Hepatocyte (in vitro differentiated cells): ENCODE measurements around the gene TIMM50.

Experiments
- CTCF ChIP-seq: fragments of 200-600 bp; sonication (generic); IDR thresholded peaks from 2 replicates; pipeline ENCODE4 v1.5.1; 2016; ENCODE audit warnings: antibody characterized with exemption, mild to moderate bottlenecking; ENCODE audit not compliant: poor library complexity
- EZH2phosphoT487 ChIP-seq: fragments of 200-600 bp; sonication (generic); IDR thresholded peaks from one replicate; pipeline ENCODE4 v1.6.1; 2018; ENCODE audit warnings: antibody characterized with exemption, mild to moderate bottlenecking, low read depth, moderate library complexity; ENCODE audit not compliant: unreplicated experiment, severe bottlenecking

GRCh38 chr19:39436350-39436716 lies 44.3 kb upstream of the TIMM50 start:
- TF ChIP-seq CTCF: no peak
- no peak for TF ChIP-seq EZH2phosphoT487
